WTC11 (cell line): Measurements from ENCODE around the gene CNP. TPM values are rescaled to one million over a fixed set of nuclear protein-coding genes. Genes with fewer than 3 reads are reported as not detected.

Experiments
- ATAC-seq: fragments of 200-7000 bp; cut with Tn5 transposase; 2 replicates; pipeline ENCODE4 v1.10.0; 2021; ENCODE audit warnings: mild to moderate bottlenecking, moderate library complexity
- CTCF ChIA-PET: fragments of 300-600 bp; sonication (Branson Sonifier 250); formaldehyde crosslinking; loops from one replicate; lab custom pipeline; 2021; ENCODE audit warnings: antibody characterized with exemption; lab: Charles Lee
- POLR2A ChIA-PET: fragments of 350-600 bp; sonication (Branson Sonifier 250); formaldehyde crosslinking; loops from one replicate; lab custom pipeline; 2021; ENCODE audit warnings: antibody characterized with exemption; lab: Charles Lee
- DNase-seq: peaks from one replicate; pipeline ENCODE4 v3.0.0; 2021; ENCODE audit warnings: low spot score
- H3K27ac Mint-ChIP-seq: 2 replicates; pipeline ENCODE4 v1.8.0; 2021; ENCODE audit warnings: mixed read lengths
- H3K27me3 Mint-ChIP-seq: 2 replicates; pipeline ENCODE4 v1.8.0; 2021; ENCODE audit warnings: low read depth, mild to moderate bottlenecking, moderate library complexity, mixed read lengths
- H3K36me3 Mint-ChIP-seq: 2 replicates; pipeline ENCODE4 v1.8.0; 2021; ENCODE audit warnings: mixed read lengths
- H3K4me1 Mint-ChIP-seq: 2 replicates; pipeline ENCODE4 v1.8.0; 2022; ENCODE audit warnings: mixed read lengths
- H3K4me3 Mint-ChIP-seq: 2 replicates; pipeline ENCODE4 v1.8.0; 2021; ENCODE audit warnings: mild to moderate bottlenecking, moderate library complexity, mixed read lengths
- H3K9me3 Mint-ChIP-seq: 2 replicates; pipeline ENCODE4 v1.8.0; 2021; ENCODE audit warnings: mixed read lengths
- ATF2 ChIP-seq: sonication (generic); formaldehyde crosslinking; IDR thresholded peaks from 2 replicates; pipeline ENCODE4 v1.8.1; 2022; ENCODE audit warnings: low read depth, missing genetic modification reagents, borderline replicate concordance
- CBFB ChIP-seq: sonication (generic); formaldehyde crosslinking; IDR thresholded peaks from 2 replicates; pipeline ENCODE4 v1.8.1; 2022; ENCODE audit warnings: mild to moderate bottlenecking, low read depth, missing genetic modification reagents
- GTF2I ChIP-seq: fragments of 250-450 bp; sonication (Bioruptor Pico); conservative IDR thresholded peaks from 2 replicates; pipeline ENCODE4 v1.4.0; 2021; ENCODE audit warnings: mild to moderate bottlenecking
- IRF1 ChIP-seq: sonication (generic); formaldehyde crosslinking; IDR thresholded peaks from 2 replicates; pipeline ENCODE4 v1.8.0; 2023; ENCODE audit warnings: missing genetic modification reagents
- MAX ChIP-seq: sonication (generic); formaldehyde crosslinking; IDR thresholded peaks from 2 replicates; pipeline ENCODE4 v1.8.0; 2022; ENCODE audit warnings: mild to moderate bottlenecking, missing genetic modification reagents
- MYBL2 ChIP-seq: sonication (generic); formaldehyde crosslinking; IDR thresholded peaks from 2 replicates; pipeline ENCODE4 v1.8.1; 2023; ENCODE audit warnings: mild to moderate bottlenecking, moderate library complexity, missing genetic modification reagents
- NFATC4 ChIP-seq: fragments of 250-450 bp; sonication (Bioruptor Pico); IDR thresholded peaks from 2 replicates; pipeline ENCODE4 v1.9.0; 2021; ENCODE audit warnings: mild to moderate bottlenecking
- NR2C2 ChIP-seq: sonication (generic); formaldehyde crosslinking; IDR thresholded peaks from 2 replicates; pipeline ENCODE4 v1.8.0; 2022; ENCODE audit warnings: mild to moderate bottlenecking, missing genetic modification reagents
- OVOL2 ChIP-seq: fragments of 250-450 bp; sonication (Bioruptor Pico); IDR thresholded peaks from 2 replicates; pipeline ENCODE4 v1.9.0; 2021; ENCODE audit warnings: mild to moderate bottlenecking, borderline replicate concordance
- RORB ChIP-seq: fragments of 250-450 bp; sonication (Bioruptor Pico); IDR thresholded peaks from 2 replicates; pipeline ENCODE4 v1.9.0; 2021; ENCODE audit warnings: mild to moderate bottlenecking
- SMAD4 ChIP-seq: sonication (generic); formaldehyde crosslinking; IDR thresholded peaks from 2 replicates; pipeline ENCODE4 v1.8.0; 2022; ENCODE audit warnings: mild to moderate bottlenecking, missing genetic modification reagents
- STAT6 ChIP-seq: sonication (generic); formaldehyde crosslinking; conservative IDR thresholded peaks from 2 replicates; pipeline ENCODE4 v1.8.1; 2023; ENCODE audit warnings: mild to moderate bottlenecking, low read depth, missing genetic modification reagents, moderate library complexity
- ZNF219 ChIP-seq: sonication (generic); formaldehyde crosslinking; IDR thresholded peaks from 2 replicates; pipeline ENCODE4 v1.8.0; 2023; ENCODE audit warnings: missing genetic modification reagents, mild to moderate bottlenecking, borderline replicate concordance
- ZNF263 ChIP-seq: sonication (generic); formaldehyde crosslinking; IDR thresholded peaks from 2 replicates; pipeline ENCODE4 v1.8.1; 2022; ENCODE audit warnings: low read depth, mild to moderate bottlenecking, moderate library complexity, missing genetic modification reagents
- total RNA-seq: library from RNA; stranded (reverse); gene quantifications from 3 replicates; pipeline ENCODE4 v1.2.3, GENCODE V29; 2021
- TF ChIP-seq, protein P1 (sequence below): sonication (generic); formaldehyde crosslinking; IDR thresholded peaks from 2 replicates; pipeline ENCODE4 v1.8.1; 2022; ENCODE audit warnings: mild to moderate bottlenecking, missing genetic modification reagents, moderate library complexity, borderline replicate concordance
- TF ChIP-seq, protein P2 (sequence below): sonication (generic); formaldehyde crosslinking; IDR thresholded peaks from 2 replicates; pipeline ENCODE4 v1.8.0; 2023; ENCODE audit warnings: missing genetic modification reagents, mild to moderate bottlenecking, borderline replicate concordance
- TF ChIP-seq, protein P3 (sequence below): fragments of 250-450 bp; sonication (Bioruptor Pico); IDR thresholded peaks from 2 replicates; pipeline ENCODE4 v1.9.0; 2021; ENCODE audit warnings: mild to moderate bottlenecking

Gene CNP
- total RNA-seq, 1 experiment from 2014 or later = 52.5 TPM

- TF ChIP-seq, protein P1, sequence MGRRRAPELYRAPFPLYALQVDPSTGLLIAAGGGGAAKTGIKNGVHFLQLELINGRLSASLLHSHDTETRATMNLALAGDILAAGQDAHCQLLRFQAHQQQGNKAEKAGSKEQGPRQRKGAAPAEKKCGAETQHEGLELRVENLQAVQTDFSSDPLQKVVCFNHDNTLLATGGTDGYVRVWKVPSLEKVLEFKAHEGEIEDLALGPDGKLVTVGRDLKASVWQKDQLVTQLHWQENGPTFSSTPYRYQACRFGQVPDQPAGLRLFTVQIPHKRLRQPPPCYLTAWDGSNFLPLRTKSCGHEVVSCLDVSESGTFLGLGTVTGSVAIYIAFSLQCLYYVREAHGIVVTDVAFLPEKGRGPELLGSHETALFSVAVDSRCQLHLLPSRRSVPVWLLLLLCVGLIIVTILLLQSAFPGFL (CRISPR knock-in tag) = no peak
- TF ChIP-seq OVOL2 (CRISPR knock-in tag) (no peak), CBFB (CRISPR knock-in tag) (no peak), SMAD4 (CRISPR knock-in tag) (no peak), RORB (CRISPR knock-in tag) (no peak), ATF2 (CRISPR knock-in tag) (no peak), IRF1 (CRISPR knock-in tag) (no peak)
Observed at GRCh38 chr17:41948762-41949460, 17.7 kb upstream of the CNP start (continued).

GRCh38 chr17:41956522-41956921, 10.1 kb upstream of the CNP start:
- H3K36me3 Mint-ChIP-seq = no peaks in the 10 kb centered on the region
- peak overlapping the region; percentile 89; the same call in 1 of the 2 replicates for H3K27ac Mint-ChIP-seq
- TF ChIP-seq ZNF219 (CRISPR knock-in tag) (no peak), MYBL2 (CRISPR knock-in tag) (no peak), ZNF263 (CRISPR knock-in tag) (no peak)
- H3K4me3 Mint-ChIP-seq = no peak overlapping the region
- H3K27me3 Mint-ChIP-seq = peaks cover under 1% of the 10 kb centered on the region; the same call in 1 of the 2 replicates
- no peaks in the 10 kb centered on the region for H3K9me3 Mint-ChIP-seq
- CTCF ChIA-PET = interaction anchor here (0.7 to 6.7 kb wide), 4 partner anchors 26 to 63 kb away, joined by 3 to 134 read pairs (median 17); partner anchors contain the start of genes ACLY, DNAJC7, NKIRAS2 and ODAD4
- POLR2A ChIA-PET = no interaction called here
- ATAC-seq (no peak), DNase-seq (no peak)
- peaks cover 30% of the 10 kb centered on the region for H3K4me1 Mint-ChIP-seq

DNA sequence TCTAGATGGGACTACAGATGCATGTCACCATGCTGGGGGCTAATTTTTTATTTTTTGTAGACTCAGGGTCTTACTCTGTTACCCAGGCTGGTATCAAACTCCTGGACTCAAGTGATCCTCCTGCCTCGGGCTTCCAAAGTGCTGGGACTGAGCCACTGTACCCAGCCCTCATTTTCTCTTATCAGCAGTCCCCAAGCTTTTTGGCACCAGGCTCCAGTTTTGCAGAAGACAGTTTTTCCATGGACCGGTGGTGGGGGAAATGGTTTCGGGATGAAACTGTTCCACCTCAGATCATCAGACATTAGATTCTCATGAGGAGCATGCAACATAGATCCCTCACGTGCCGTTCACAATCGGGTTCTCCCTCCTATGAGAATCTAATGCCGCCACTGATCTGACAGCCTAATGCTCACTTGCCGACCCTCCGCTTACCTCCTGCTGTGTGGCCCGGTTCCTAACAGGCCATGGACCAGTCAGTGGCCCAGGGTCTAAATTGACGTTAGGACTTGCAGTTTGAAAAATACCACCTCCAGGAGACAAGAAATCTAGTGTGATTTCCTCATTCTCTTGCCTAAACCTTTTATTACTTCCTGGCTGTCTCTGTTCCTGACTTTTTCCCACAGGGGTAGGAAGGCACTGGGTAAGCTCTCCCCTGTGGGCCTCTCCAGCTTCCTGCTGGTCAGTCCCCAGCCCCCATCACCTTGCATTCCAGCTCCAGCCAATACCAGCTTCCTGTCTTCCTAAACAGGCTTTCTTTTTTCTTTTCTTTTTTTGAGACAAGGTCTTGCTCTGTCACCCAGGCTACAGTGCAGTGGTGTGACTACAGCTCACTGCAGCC, 9.3 kb upstream of the CNP start:
- DNase-seq = peak; percentile 26
- Mint-ChIP-seq H3K36me3 (no peaks in the 10 kb centered on the region), H3K4me1 (peaks cover 30% of the 10 kb centered on the region), H3K27me3 (peaks cover 2% of the 10 kb centered on the region; the same call in 1 of the 2 replicates), H3K4me3 (no peak overlapping the region; the same call in 1 of the 2 replicates), H3K27ac (peak overlapping the region; percentile 89), H3K9me3 (no peaks in the 10 kb centered on the region)
- ChIA-PET POLR2A (interaction anchor here (0.6 to 1.0 kb wide), 3 partner anchors 9 to 38 kb away, joined by 3 to 4 read pairs (median 4); partner anchors contain the start of genes ACLY and ODAD4), CTCF (interaction anchor here (0.7 to 6.7 kb wide), 8 partner anchors 8 to 71 kb away, joined by 3 to 134 read pairs (median 6); partner anchors contain the start of genes ACLY, CNP, DNAJC7 and NKIRAS2)
- peak; percentile 52 for ATAC-seq
- TF ChIP-seq, protein P2, sequence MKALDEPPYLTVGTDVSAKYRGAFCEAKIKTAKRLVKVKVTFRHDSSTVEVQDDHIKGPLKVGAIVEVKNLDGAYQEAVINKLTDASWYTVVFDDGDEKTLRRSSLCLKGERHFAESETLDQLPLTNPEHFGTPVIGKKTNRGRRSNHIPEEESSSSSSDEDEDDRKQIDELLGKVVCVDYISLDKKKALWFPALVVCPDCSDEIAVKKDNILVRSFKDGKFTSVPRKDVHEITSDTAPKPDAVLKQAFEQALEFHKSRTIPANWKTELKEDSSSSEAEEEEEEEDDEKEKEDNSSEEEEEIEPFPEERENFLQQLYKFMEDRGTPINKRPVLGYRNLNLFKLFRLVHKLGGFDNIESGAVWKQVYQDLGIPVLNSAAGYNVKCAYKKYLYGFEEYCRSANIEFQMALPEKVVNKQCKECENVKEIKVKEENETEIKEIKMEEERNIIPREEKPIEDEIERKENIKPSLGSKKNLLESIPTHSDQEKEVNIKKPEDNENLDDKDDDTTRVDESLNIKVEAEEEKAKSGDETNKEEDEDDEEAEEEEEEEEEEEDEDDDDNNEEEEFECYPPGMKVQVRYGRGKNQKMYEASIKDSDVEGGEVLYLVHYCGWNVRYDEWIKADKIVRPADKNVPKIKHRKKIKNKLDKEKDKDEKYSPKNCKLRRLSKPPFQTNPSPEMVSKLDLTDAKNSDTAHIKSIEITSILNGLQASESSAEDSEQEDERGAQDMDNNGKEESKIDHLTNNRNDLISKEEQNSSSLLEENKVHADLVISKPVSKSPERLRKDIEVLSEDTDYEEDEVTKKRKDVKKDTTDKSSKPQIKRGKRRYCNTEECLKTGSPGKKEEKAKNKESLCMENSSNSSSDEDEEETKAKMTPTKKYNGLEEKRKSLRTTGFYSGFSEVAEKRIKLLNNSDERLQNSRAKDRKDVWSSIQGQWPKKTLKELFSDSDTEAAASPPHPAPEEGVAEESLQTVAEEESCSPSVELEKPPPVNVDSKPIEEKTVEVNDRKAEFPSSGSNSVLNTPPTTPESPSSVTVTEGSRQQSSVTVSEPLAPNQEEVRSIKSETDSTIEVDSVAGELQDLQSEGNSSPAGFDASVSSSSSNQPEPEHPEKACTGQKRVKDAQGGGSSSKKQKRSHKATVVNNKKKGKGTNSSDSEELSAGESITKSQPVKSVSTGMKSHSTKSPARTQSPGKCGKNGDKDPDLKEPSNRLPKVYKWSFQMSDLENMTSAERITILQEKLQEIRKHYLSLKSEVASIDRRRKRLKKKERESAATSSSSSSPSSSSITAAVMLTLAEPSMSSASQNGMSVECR (CRISPR knock-in tag) = no peak
- TF ChIP-seq GTF2I (CRISPR knock-in tag) (no peak), MAX (CRISPR knock-in tag) (no peak), NFATC4 (CRISPR knock-in tag) (no peak), NR2C2 (CRISPR knock-in tag) (no peak), STAT6 (CRISPR knock-in tag) (no peak)
- TF ChIP-seq, protein P3, sequence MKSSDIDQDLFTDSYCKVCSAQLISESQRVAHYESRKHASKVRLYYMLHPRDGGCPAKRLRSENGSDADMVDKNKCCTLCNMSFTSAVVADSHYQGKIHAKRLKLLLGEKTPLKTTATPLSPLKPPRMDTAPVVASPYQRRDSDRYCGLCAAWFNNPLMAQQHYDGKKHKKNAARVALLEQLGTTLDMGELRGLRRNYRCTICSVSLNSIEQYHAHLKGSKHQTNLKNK (CRISPR knock-in tag) = no peak
